ENCODE data around the gene NAT8L. TPM values are rescaled to one million over a fixed set of nuclear protein-coding genes. Genes with fewer than 3 reads are reported as not detected.

NAT8L gene
- polyA plus RNA-seq, 1 donor (not counting 4 experiments of a cell fraction or from before 2014, with no cell fraction given): 0.01 TPM

GRCh38 chr4:2067446-2068197, 8.5 kb downstream of the NAT8L start:
- no peak for DNase-seq (ENCODE audit: low read depth, low spot score)
- no peak for TF ChIP-seq EZH2 (IDR thresholded peaks at IDR 0.05; ENCODE audit: low read length)

GRCh38 chr4:2068198-2068470, 9.0 kb downstream of the NAT8L start:
- Histone ChIP-seq H4K20me1 (ENCODE audit: control insufficient read depth, extremely low read depth, insufficient read depth, low read length) (no peaks in the 10 kb centered on the region), H3K27me3 (ENCODE audit: control insufficient read depth, extremely low read depth, insufficient read depth, low read length) (peaks cover 12% of the 10 kb centered on the region), H3K79me2 (ENCODE audit: control insufficient read depth, insufficient read depth, low read length) (no peaks in the 10 kb centered on the region), H3K4me2 (ENCODE audit: control insufficient read depth, extremely low read depth, insufficient read depth, low read depth, low read length) (no peak overlapping the region), H3K4me1 (ENCODE audit: control insufficient read depth, extremely low read depth, insufficient read depth, low read length) (no peaks in the 10 kb centered on the region), H3K9ac (ENCODE audit: control insufficient read depth, extremely low read depth, insufficient read depth, low read length) (no peak overlapping the region), H3K4me3 (ENCODE audit: control insufficient read depth in 2 of 3, extremely low read depth in 1 of 3, insufficient read depth in 2 of 3, low read depth in 1 of 3, low read length in 3 of 3) (no peak overlapping the region), H3K27ac (ENCODE audit: control insufficient read depth, insufficient read depth, low read length) (no peak overlapping the region), H3K36me3 (ENCODE audit: control insufficient read depth in 2 of 2, extremely low read depth in 1 of 2, insufficient read depth in 2 of 2, low read length in 2 of 2) (no peaks in the 10 kb centered on the region), H2AFZ (ENCODE audit: control insufficient read depth, low read length) (no peak overlapping the region), H3K9me1 (ENCODE audit: control insufficient read depth, extremely low read depth, insufficient read depth, low read length) (no peaks in the 10 kb centered on the region), H3K9me3 (ENCODE audit: control insufficient read depth, low read depth, low read length) (no peaks in the 10 kb centered on the region)
- TF ChIP-seq, protein P1, sequence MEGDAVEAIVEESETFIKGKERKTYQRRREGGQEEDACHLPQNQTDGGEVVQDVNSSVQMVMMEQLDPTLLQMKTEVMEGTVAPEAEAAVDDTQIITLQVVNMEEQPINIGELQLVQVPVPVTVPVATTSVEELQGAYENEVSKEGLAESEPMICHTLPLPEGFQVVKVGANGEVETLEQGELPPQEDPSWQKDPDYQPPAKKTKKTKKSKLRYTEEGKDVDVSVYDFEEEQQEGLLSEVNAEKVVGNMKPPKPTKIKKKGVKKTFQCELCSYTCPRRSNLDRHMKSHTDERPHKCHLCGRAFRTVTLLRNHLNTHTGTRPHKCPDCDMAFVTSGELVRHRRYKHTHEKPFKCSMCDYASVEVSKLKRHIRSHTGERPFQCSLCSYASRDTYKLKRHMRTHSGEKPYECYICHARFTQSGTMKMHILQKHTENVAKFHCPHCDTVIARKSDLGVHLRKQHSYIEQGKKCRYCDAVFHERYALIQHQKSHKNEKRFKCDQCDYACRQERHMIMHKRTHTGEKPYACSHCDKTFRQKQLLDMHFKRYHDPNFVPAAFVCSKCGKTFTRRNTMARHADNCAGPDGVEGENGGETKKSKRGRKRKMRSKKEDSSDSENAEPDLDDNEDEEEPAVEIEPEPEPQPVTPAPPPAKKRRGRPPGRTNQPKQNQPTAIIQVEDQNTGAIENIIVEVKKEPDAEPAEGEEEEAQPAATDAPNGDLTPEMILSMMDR (optimal IDR thresholded peaks at IDR 0.05 in 1 of 3, IDR thresholded peaks at IDR 0.05 in 1 of 3, conservative IDR thresholded peaks at IDR 0.05 in 1 of 3; ENCODE audit: extremely low read depth in 1 of 3, insufficient read depth in 2 of 3, low read length in 3 of 3): no peak
- TF ChIP-seq EZH2 (IDR thresholded peaks at IDR 0.05; ENCODE audit: low read length): no peak
- dilution Hi-C loops (cut with MboI; ENCODE audit: extremely low pct_ligation_motif_present, low sequenced_read_pairs): no loop called here
- FAIRE-seq (no peak), DNase-seq (ENCODE audit: low read depth, low spot score) (no peak)

More at GRCh38 chr4:2067446-2068197, 8.5 kb downstream of the NAT8L start:
- dilution Hi-C loops (cut with MboI; ENCODE audit: extremely low pct_ligation_motif_present, low sequenced_read_pairs): no loop called here
- FAIRE-seq: no peak
- H3K9ac ChIP-seq (ENCODE audit: control insufficient read depth, extremely low read depth, insufficient read depth, low read length): no peak overlapping the region
- peaks cover 12% of the 10 kb centered on the region for H3K27me3 ChIP-seq (ENCODE audit: control insufficient read depth, extremely low read depth, insufficient read depth, low read length)
- no peaks in the 10 kb centered on the region for H3K79me2 ChIP-seq (ENCODE audit: control insufficient read depth, insufficient read depth, low read length)
- no peaks in the 10 kb centered on the region for H3K9me3 ChIP-seq (ENCODE audit: control insufficient read depth, low read depth, low read length)
- H3K27ac ChIP-seq (ENCODE audit: control insufficient read depth, insufficient read depth, low read length): no peak overlapping the region
- no peaks in the 10 kb centered on the region for H3K4me1 ChIP-seq (ENCODE audit: control insufficient read depth, extremely low read depth, insufficient read depth, low read length)
- no peak overlapping the region for H3K4me2 ChIP-seq (ENCODE audit: control insufficient read depth, extremely low read depth, insufficient read depth, low read depth, low read length)
- no peak overlapping the region for H3K4me3 ChIP-seq (ENCODE audit: control insufficient read depth in 2 of 3, extremely low read depth in 1 of 3, insufficient read depth in 2 of 3, low read depth in 1 of 3, low read length in 3 of 3)
- H4K20me1 ChIP-seq (ENCODE audit: control insufficient read depth, extremely low read depth, insufficient read depth, low read length): no peaks in the 10 kb centered on the region
- no peaks in the 10 kb centered on the region for H3K9me1 ChIP-seq (ENCODE audit: control insufficient read depth, extremely low read depth, insufficient read depth, low read length)
- H3K36me3 ChIP-seq (ENCODE audit: control insufficient read depth in 2 of 2, extremely low read depth in 1 of 2, insufficient read depth in 2 of 2, low read length in 2 of 2): no peaks in the 10 kb centered on the region
- no peak overlapping the region for H2AFZ ChIP-seq (ENCODE audit: control insufficient read depth, low read length)

DNA sequence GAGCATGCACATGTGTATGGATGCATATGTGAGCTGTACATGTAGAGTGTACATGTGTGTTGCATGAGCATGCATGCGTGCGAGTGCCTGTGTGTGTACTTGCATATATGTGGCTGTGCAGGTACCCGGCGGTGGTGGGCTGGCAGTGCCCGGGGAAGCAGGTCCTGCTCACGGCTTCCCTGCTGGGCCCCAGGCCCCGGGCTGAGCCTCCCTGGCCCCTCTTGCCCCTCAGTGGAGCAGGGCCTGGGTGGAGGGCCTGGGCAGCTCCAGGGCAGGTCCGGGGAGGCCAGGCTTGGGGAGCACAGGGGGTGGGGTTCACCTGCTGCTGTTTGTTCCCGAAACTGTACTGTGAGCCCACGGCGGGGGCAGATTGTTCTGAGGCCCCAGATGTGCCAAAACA, 9.4 kb downstream of the NAT8L start:
- TF ChIP-seq, protein P1 (optimal IDR thresholded peaks at IDR 0.05 in 1 of 3, IDR thresholded peaks at IDR 0.05 in 1 of 3, conservative IDR thresholded peaks at IDR 0.05 in 1 of 3; ENCODE audit: extremely low read depth in 1 of 3, insufficient read depth in 2 of 3, low read length in 3 of 3): no peak
- no peak for TF ChIP-seq EZH2 (IDR thresholded peaks at IDR 0.05; ENCODE audit: low read length)
- no peaks in the 10 kb centered on the region for H3K79me2 ChIP-seq (ENCODE audit: control insufficient read depth, insufficient read depth, low read length)
- no peak overlapping the region for H3K4me2 ChIP-seq (ENCODE audit: control insufficient read depth, extremely low read depth, insufficient read depth, low read depth, low read length)
- H2AFZ ChIP-seq (ENCODE audit: control insufficient read depth, low read length): no peak overlapping the region
- no peaks in the 10 kb centered on the region for H3K36me3 ChIP-seq (ENCODE audit: control insufficient read depth in 2 of 2, extremely low read depth in 1 of 2, insufficient read depth in 2 of 2, low read length in 2 of 2)
- H3K9me1 ChIP-seq (ENCODE audit: control insufficient read depth, extremely low read depth, insufficient read depth, low read length): no peaks in the 10 kb centered on the region
- DNase-seq (ENCODE audit: low read depth, low spot score) (no peak), FAIRE-seq (no peak)
- H3K9me3 ChIP-seq (ENCODE audit: control insufficient read depth, low read depth, low read length): no peaks in the 10 kb centered on the region
- H3K27me3 ChIP-seq (ENCODE audit: control insufficient read depth, extremely low read depth, insufficient read depth, low read length): peaks cover 12% of the 10 kb centered on the region
- no peaks in the 10 kb centered on the region for H4K20me1 ChIP-seq (ENCODE audit: control insufficient read depth, extremely low read depth, insufficient read depth, low read length)
- H3K4me3 ChIP-seq (ENCODE audit: control insufficient read depth in 2 of 3, extremely low read depth in 1 of 3, insufficient read depth in 2 of 3, low read depth in 1 of 3, low read length in 3 of 3): no peak overlapping the region
- no peaks in the 10 kb centered on the region for H3K4me1 ChIP-seq (ENCODE audit: control insufficient read depth, extremely low read depth, insufficient read depth, low read length)
- H3K9ac ChIP-seq (ENCODE audit: control insufficient read depth, extremely low read depth, insufficient read depth, low read length): no peak overlapping the region
- H3K27ac ChIP-seq (ENCODE audit: control insufficient read depth, insufficient read depth, low read length): no peak overlapping the region
- dilution Hi-C loops (cut with MboI; ENCODE audit: extremely low pct_ligation_motif_present, low sequenced_read_pairs): no loop called here

All from keratinocyte (primary cell).